Measurements from ENCODE around the gene SLC9A7. TPM values are rescaled to one million over a fixed set of nuclear protein-coding genes. Genes with fewer than 3 reads are reported as not detected.

The SLC9A7 gene
- total RNA-seq, 1 donor from 2014 or later, result 3.5 TPM

DNA sequence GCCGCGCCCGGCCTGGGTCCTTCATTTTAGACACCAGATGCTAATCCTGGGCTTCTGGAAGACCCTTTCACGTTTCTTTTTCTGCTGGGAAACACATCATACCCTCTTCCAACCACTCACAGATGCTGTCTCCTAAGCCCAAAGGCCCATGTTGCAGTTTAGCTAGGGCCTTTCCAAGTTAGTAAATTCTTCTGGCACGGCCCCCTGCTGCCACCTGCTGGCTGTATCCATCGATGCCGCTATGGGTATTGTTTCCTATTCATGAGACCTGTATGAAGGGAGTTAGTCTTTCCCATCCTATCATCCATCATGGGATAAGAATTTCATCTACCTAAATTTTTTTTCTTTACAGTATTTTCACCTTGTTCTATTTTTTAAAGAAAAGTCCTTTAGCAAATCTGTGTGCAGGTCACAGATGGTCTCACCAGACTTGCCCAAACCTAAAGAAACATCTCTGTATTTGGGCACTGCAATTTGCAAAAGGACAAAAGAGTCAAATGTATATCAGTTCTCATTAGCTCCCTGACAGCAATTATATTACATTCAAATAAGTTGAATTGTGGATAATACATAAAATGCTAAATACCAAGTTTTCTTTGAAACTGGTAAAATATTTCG, 37.8 kb upstream of the SLC9A7 start:
- H2AFZ ChIP-seq (replicated peaks), result no peak overlapping the region
- no peak overlapping the region for H3K4me2 ChIP-seq
- TF ChIP-seq, protein P1, sequence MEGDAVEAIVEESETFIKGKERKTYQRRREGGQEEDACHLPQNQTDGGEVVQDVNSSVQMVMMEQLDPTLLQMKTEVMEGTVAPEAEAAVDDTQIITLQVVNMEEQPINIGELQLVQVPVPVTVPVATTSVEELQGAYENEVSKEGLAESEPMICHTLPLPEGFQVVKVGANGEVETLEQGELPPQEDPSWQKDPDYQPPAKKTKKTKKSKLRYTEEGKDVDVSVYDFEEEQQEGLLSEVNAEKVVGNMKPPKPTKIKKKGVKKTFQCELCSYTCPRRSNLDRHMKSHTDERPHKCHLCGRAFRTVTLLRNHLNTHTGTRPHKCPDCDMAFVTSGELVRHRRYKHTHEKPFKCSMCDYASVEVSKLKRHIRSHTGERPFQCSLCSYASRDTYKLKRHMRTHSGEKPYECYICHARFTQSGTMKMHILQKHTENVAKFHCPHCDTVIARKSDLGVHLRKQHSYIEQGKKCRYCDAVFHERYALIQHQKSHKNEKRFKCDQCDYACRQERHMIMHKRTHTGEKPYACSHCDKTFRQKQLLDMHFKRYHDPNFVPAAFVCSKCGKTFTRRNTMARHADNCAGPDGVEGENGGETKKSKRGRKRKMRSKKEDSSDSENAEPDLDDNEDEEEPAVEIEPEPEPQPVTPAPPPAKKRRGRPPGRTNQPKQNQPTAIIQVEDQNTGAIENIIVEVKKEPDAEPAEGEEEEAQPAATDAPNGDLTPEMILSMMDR (IDR thresholded peaks at IDR 0.05), result peak; percentile 73
- TF ChIP-seq EZH2 (IDR thresholded peaks at IDR 0.05), result no peak
- H3K9ac ChIP-seq, result no peak overlapping the region
- H3F3A ChIP-seq (ENCODE audit: low read depth), result no peaks in the 10 kb centered on the region
- H3K4me3 ChIP-seq, result no peak overlapping the region
- H3K27me3 ChIP-seq, result no peaks in the 10 kb centered on the region
- no peaks in the 10 kb centered on the region for H3K9me3 ChIP-seq (ENCODE audit: low read depth)
- DNase-seq (ENCODE audit: low spot score), result peak; percentile 76
- Mint-ChIP-seq H3K27me3 (ENCODE audit: insufficient read depth, low read depth) (peaks cover 7% of the 10 kb centered on the region), H3K4me3 (no peak overlapping the region), H3K36me3 (no peaks in the 10 kb centered on the region), H3K9me3 (peaks cover 5% of the 10 kb centered on the region), H3K4me1 (peaks cover 3% of the 10 kb centered on the region), H3K27ac (no peak overlapping the region)
- H3K27ac ChIP-seq, result no peak overlapping the region
- no peaks in the 10 kb centered on the region for H3K79me2 ChIP-seq (ENCODE audit: low read depth)
- no peaks in the 10 kb centered on the region for H3K36me3 ChIP-seq
- H4K20me1 ChIP-seq (ENCODE audit: low read depth), result no peaks in the 10 kb centered on the region
- no peaks in the 10 kb centered on the region for H3K4me1 ChIP-seq

DNA sequence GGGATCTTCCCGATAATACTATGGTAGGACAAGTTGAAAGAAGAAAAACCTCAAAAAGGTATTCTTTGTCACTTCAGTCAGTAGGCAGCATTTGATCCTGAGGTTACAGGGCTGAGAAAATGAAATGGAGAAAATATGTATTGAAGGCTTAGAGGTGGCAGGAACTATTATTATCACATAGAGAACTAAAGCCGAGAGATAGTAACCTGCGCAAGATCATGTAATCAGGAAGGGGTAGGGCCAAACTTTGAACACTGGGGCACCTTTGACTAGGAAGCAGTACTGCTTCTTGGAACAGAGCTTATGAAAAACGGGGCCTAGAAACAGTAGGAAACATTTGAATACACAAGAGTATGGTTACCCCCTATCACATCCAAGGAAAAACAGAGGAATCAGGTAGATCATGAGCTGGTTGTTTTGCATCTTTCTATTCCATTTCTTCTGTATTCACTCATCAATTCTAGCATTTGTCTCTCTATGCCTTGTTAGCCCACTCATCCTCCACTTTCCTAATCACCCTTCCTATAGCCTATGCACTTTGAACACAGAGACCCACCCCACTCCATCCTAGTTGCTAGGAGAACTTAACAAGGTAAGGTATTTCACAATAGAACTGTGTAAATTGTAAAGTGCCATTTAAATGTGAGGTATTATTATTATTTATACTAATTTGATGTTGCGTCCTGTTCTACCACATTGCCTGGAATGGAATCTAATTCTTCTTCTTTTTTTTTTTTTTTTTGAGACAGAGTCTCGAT, 34.6 kb upstream of the SLC9A7 start:
- Mint-ChIP-seq H3K36me3 (no peaks in the 10 kb centered on the region), H3K27ac (no peak overlapping the region), H3K27me3 (ENCODE audit: insufficient read depth, low read depth) (peaks cover 4% of the 10 kb centered on the region), H3K4me3 (no peak overlapping the region), H3K4me1 (peaks cover 3% of the 10 kb centered on the region), H3K9me3 (peaks cover 8% of the 10 kb centered on the region)
- Histone ChIP-seq H3K4me3 (no peak overlapping the region), H3F3A (ENCODE audit: low read depth) (peaks cover 5% of the 10 kb centered on the region), H3K36me3 (no peaks in the 10 kb centered on the region), H2AFZ (replicated peaks) (no peak overlapping the region), H3K79me2 (ENCODE audit: low read depth) (no peaks in the 10 kb centered on the region), H4K20me1 (ENCODE audit: low read depth) (no peaks in the 10 kb centered on the region), H3K4me1 (no peaks in the 10 kb centered on the region), H3K4me2 (no peak overlapping the region), H3K27ac (no peak overlapping the region), H3K27me3 (no peaks in the 10 kb centered on the region), H3K9ac (no peak overlapping the region), H3K9me3 (ENCODE audit: low read depth) (no peaks in the 10 kb centered on the region)
- no peak for DNase-seq (ENCODE audit: low spot score)
- no peak for TF ChIP-seq EZH2phosphoT487 (IDR thresholded peaks at IDR 0.05)
- TF ChIP-seq EZH2 (IDR thresholded peaks at IDR 0.05), result no peak
- TF ChIP-seq, protein P1 (IDR thresholded peaks at IDR 0.05), result no peak

DNA sequence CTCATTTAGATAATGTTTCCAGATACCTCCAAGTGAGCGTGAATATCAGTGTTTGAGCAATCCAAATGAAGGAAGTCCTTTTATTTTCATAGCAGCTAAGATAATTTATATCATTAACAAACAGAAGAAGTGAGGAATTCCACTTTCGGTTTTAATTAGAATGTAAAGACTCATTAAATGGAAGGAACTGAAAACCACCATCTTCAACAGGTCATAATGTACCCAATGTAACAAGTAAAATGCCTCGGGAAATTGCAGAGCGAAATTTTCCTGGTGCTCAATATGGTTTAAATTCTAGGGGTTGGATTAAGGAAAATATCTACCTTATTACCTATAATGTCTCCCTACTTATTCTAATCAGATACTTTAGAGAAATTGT, 33.9 kb upstream of the SLC9A7 start:
- Histone ChIP-seq H3K4me1 (no peaks in the 10 kb centered on the region), H2AFZ (replicated peaks) (no peak overlapping the region), H3K27ac (no peak overlapping the region), H3K9ac (no peak overlapping the region), H3K4me2 (no peak overlapping the region), H4K20me1 (ENCODE audit: low read depth) (no peaks in the 10 kb centered on the region), H3K9me3 (ENCODE audit: low read depth) (no peaks in the 10 kb centered on the region), H3K79me2 (ENCODE audit: low read depth) (no peaks in the 10 kb centered on the region), H3K4me3 (no peak overlapping the region), H3K36me3 (no peaks in the 10 kb centered on the region), H3F3A (ENCODE audit: low read depth) (peaks cover 5% of the 10 kb centered on the region), H3K27me3 (no peaks in the 10 kb centered on the region)
- TF ChIP-seq, protein P1 (IDR thresholded peaks at IDR 0.05), result no peak
- TF ChIP-seq EZH2 (IDR thresholded peaks at IDR 0.05), result no peak
- no peak for TF ChIP-seq EZH2phosphoT487 (IDR thresholded peaks at IDR 0.05)
- DNase-seq (ENCODE audit: low spot score), result no peak
- Mint-ChIP-seq H3K27ac (no peak overlapping the region), H3K36me3 (no peaks in the 10 kb centered on the region), H3K4me1 (peaks cover 3% of the 10 kb centered on the region), H3K27me3 (ENCODE audit: insufficient read depth, low read depth) (peaks cover 4% of the 10 kb centered on the region), H3K4me3 (no peak overlapping the region), H3K9me3 (peaks cover 12% of the 10 kb centered on the region)

Data from neural progenitor cell (in vitro differentiated cells).